ENCODE data around the gene CERS6. TPM values are rescaled to one million over a fixed set of nuclear protein-coding genes. Genes with fewer than 3 reads are reported as not detected.
A peak's percentile ranks its signal among the peaks of the same experiment; 100 is the strongest.

Gene CERS6
- total and polyA plus RNA-seq, 4 donors, result 26.6 to 81.0 (median 41.5) TPM

- Histone ChIP-seq H3K4me3 (ENCODE audit: low read depth, low read length) (no peak overlapping the region), H3K27ac (ENCODE audit: low read depth, low read length) (no peak overlapping the region), H3K36me3 (ENCODE audit: control insufficient read depth, insufficient read depth, low read length) (peaks cover 4% of the 10 kb centered on the region), H3K9me3 (ENCODE audit: control insufficient read depth, insufficient read depth, low read length) (no peaks in the 10 kb centered on the region), H3K27me3 (ENCODE audit: control insufficient read depth, insufficient read depth, low read length) (no peaks in the 10 kb centered on the region), H3K4me1 (ENCODE audit: control insufficient read depth, insufficient read depth, low read length) (peaks cover 7% of the 10 kb centered on the region)
- DNase-seq (ENCODE audit: low read depth in 4 of 6, low spot score in 6 of 6), result no peak
- no CpG with 5 or more reads among the region's 2 CpGs for WGBS (ENCODE audit: insufficient coverage)
These were observed 96.4 kb downstream of the CERS6 start for GRCh38 chr2:168552450-168552856.

DNA sequence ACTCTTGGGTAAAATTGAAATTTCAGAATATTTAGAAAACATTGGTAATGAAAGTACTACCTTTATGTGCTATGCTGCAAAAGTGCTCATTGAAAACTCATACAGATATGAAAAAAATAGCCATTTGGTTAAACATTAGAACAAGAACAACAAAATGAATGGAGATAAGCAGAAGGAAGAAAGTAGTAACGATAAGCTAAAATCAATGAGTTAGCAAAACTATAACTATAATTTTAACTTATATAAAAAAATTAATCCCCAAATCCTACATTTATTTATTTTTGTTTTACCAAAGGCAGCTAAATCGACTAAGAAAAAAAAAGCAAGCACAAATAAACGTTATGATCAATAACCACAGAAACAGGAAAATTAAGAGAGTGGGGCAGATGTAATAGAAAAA lies 99.2 kb downstream of the CERS6 start:
- H3K9me3 ChIP-seq (ENCODE audit: control insufficient read depth, insufficient read depth, low read length), result no peaks in the 10 kb centered on the region
- no CpG with 5 or more reads among the region's 3 CpGs for WGBS (ENCODE audit: insufficient coverage)
- H3K27me3 ChIP-seq (ENCODE audit: control insufficient read depth, insufficient read depth, low read length), result no peaks in the 10 kb centered on the region
- no peak overlapping the region for H3K27ac ChIP-seq (ENCODE audit: low read depth, low read length)
- H3K36me3 ChIP-seq (ENCODE audit: control insufficient read depth, insufficient read depth, low read length), result no peaks in the 10 kb centered on the region
- DNase-seq (ENCODE audit: low read depth in 4 of 6, low spot score in 6 of 6), result no peak
- peaks cover 6% of the 10 kb centered on the region for H3K4me1 ChIP-seq (ENCODE audit: control insufficient read depth, insufficient read depth, low read length)
- no peak overlapping the region for H3K4me3 ChIP-seq (ENCODE audit: low read depth, low read length)

DNA sequence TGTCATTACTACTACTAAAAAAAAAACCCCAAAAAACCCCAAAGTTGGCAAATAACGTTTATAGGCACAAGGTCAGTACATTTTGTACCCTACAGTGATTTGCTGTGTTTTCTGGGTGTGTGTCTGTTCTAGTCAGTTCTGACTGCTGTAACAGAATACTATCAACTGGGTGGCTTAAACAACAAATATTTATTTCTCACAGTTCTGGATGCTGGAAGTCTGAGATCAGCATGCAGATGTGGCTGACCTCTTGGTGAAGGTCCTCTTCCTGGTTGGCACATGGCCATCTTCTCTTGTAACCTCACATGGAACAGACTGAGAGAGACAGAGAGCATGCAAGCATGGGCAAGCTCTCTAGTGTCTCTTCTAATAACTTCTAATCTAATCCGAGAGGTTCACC lies 103.1 kb downstream of the CERS6 start:
- no peak overlapping the region for H3K27ac ChIP-seq (ENCODE audit: low read depth, low read length)
- H3K27me3 ChIP-seq (ENCODE audit: control insufficient read depth, insufficient read depth, low read length), result no peaks in the 10 kb centered on the region
- no peak for DNase-seq (ENCODE audit: low read depth in 4 of 6, low spot score in 6 of 6)
- no peaks in the 10 kb centered on the region for H3K9me3 ChIP-seq (ENCODE audit: control insufficient read depth, insufficient read depth, low read length)
- H3K4me1 ChIP-seq (ENCODE audit: control insufficient read depth, insufficient read depth, low read length), result no peaks in the 10 kb centered on the region
- no peaks in the 10 kb centered on the region for H3K36me3 ChIP-seq (ENCODE audit: control insufficient read depth, insufficient read depth, low read length)
- no peak overlapping the region for H3K4me3 ChIP-seq (ENCODE audit: low read depth, low read length)
- 100% methylated on average over 1 of the region's 2 CpGs for WGBS (ENCODE audit: insufficient coverage)

- no peak overlapping the region for H3K4me3 ChIP-seq (ENCODE audit: low read depth, low read length)
- H3K27ac ChIP-seq (ENCODE audit: low read depth, low read length), result peak overlapping the region; percentile 18
- 37% methylated on average over 6 of the region's 7 CpGs for WGBS (ENCODE audit: insufficient coverage)
- H3K4me1 ChIP-seq (ENCODE audit: control insufficient read depth, insufficient read depth, low read length), result no peaks in the 10 kb centered on the region
- H3K36me3 ChIP-seq (ENCODE audit: control insufficient read depth, insufficient read depth, low read length), result no peaks in the 10 kb centered on the region
- no peaks in the 10 kb centered on the region for H3K9me3 ChIP-seq (ENCODE audit: control insufficient read depth, insufficient read depth, low read length)
- no peaks in the 10 kb centered on the region for H3K27me3 ChIP-seq (ENCODE audit: control insufficient read depth, insufficient read depth, low read length)
- peak in 2 of 6 donors; percentile 51 to 56 for DNase-seq (ENCODE audit: low read depth in 4 of 6, low spot score in 6 of 6)
These were observed 104.9 kb downstream of the CERS6 start for GRCh38 chr2:168560817-168561499.

DNA sequence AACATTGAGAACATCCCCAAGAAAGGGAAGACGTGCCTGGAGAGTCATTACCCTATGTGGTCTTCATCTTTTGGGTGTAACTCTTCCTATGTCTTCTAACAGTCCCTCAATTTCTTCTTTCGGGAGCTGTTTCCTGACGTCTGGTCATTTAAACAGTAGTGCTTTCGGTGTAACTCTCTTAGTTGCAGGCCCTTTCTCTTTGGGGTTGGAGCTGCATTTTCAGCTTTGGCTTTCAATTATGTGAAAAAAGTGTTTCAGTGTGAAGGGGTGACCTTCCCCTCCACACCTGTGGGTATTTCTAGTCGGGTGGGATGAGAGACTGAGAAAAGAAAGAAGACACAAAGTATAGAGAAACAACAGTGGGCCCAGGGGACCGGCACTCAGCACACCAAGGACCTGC lies 105.9 kb downstream of the CERS6 start:
- no peaks in the 10 kb centered on the region for H3K27me3 ChIP-seq (ENCODE audit: control insufficient read depth, insufficient read depth, low read length)

GRCh38 chr2:168562971-168563370 lies 106.9 kb downstream of the CERS6 start:
- no peaks in the 10 kb centered on the region for H3K4me1 ChIP-seq (ENCODE audit: control insufficient read depth, insufficient read depth, low read length)
- WGBS (ENCODE audit: insufficient coverage), result no CpG with 5 or more reads among the region's 1 CpG

More for the DNA sequence above, 105.9 kb downstream of the CERS6 start:
- no CpG with 5 or more reads among the region's 6 CpGs for WGBS (ENCODE audit: insufficient coverage)
- DNase-seq (ENCODE audit: low read depth in 4 of 6, low spot score in 6 of 6), result no peak
- no peak overlapping the region for H3K27ac ChIP-seq (ENCODE audit: low read depth, low read length)
- no peaks in the 10 kb centered on the region for H3K9me3 ChIP-seq (ENCODE audit: control insufficient read depth, insufficient read depth, low read length)
- H3K4me1 ChIP-seq (ENCODE audit: control insufficient read depth, insufficient read depth, low read length), result no peaks in the 10 kb centered on the region
- no peaks in the 10 kb centered on the region for H3K36me3 ChIP-seq (ENCODE audit: control insufficient read depth, insufficient read depth, low read length)
- H3K4me3 ChIP-seq (ENCODE audit: low read depth, low read length), result no peak overlapping the region

DNA sequence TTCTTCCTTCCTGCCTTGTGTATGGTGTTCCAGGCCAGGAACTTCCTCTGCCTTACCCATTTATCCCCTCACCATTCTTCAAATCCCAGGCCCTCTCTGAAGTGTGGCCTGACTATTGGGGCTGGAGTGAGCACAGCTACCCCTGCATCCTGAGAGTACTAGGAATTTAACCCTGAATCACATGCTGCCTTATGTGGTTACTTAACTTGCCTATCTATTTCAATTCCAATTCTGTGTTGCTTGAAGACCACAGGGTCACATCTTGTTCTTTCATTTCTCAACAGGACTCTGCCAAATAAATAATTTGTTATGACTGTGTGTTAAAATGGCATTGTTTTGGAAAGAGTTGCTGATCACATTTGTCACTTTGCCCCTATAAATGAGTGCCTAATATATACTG lies 108.6 kb downstream of the CERS6 start:
- Histone ChIP-seq H3K4me1 (ENCODE audit: control insufficient read depth, insufficient read depth, low read length) (no peaks in the 10 kb centered on the region), H3K27me3 (ENCODE audit: control insufficient read depth, insufficient read depth, low read length) (no peaks in the 10 kb centered on the region), H3K9me3 (ENCODE audit: control insufficient read depth, insufficient read depth, low read length) (no peaks in the 10 kb centered on the region), H3K36me3 (ENCODE audit: control insufficient read depth, insufficient read depth, low read length) (no peaks in the 10 kb centered on the region), H3K27ac (ENCODE audit: low read depth, low read length) (no peak overlapping the region), H3K4me3 (ENCODE audit: low read depth, low read length) (no peak overlapping the region)
- no peak for DNase-seq (ENCODE audit: low read depth in 4 of 6, low spot score in 6 of 6)

More at GRCh38 chr2:168562971-168563370, 106.9 kb downstream of the CERS6 start:
- H3K4me3 ChIP-seq (ENCODE audit: low read depth, low read length), result no peak overlapping the region
- DNase-seq (ENCODE audit: low read depth in 4 of 6, low spot score in 6 of 6), result no peak
- H3K9me3 ChIP-seq (ENCODE audit: control insufficient read depth, insufficient read depth, low read length), result no peaks in the 10 kb centered on the region
- no peaks in the 10 kb centered on the region for H3K27me3 ChIP-seq (ENCODE audit: control insufficient read depth, insufficient read depth, low read length)
- no peaks in the 10 kb centered on the region for H3K36me3 ChIP-seq (ENCODE audit: control insufficient read depth, insufficient read depth, low read length)
- no peak overlapping the region for H3K27ac ChIP-seq (ENCODE audit: low read depth, low read length)

DNA sequence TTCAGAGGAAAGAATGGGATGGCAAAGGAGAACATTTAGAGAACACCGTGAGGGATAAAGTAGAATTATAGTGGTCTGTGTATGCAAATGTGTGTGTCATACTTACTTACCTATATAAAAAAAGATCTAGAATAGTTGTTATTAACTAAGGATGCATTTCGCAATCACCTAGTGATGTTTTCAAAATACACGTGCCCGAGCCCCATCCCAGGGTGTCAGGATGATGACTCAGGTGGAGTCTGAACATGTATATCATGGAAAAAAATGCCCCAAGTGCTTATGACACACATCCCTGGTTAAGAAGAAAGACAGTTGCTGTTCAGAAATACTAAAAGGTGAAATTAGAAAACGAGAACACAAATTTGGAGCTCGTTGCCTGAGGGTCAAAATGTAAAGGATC lies 109.0 kb downstream of the CERS6 start:
- no peaks in the 10 kb centered on the region for H3K4me1 ChIP-seq (ENCODE audit: control insufficient read depth, insufficient read depth, low read length)
- H3K27me3 ChIP-seq (ENCODE audit: control insufficient read depth, insufficient read depth, low read length), result no peaks in the 10 kb centered on the region
- H3K9me3 ChIP-seq (ENCODE audit: control insufficient read depth, insufficient read depth, low read length), result no peaks in the 10 kb centered on the region
- H3K27ac ChIP-seq (ENCODE audit: low read depth, low read length), result no peak overlapping the region
- no peak for DNase-seq (ENCODE audit: low read depth in 4 of 6, low spot score in 6 of 6)
- no CpG with 5 or more reads among the region's 6 CpGs for WGBS (ENCODE audit: insufficient coverage)
- H3K4me3 ChIP-seq (ENCODE audit: low read depth, low read length), result no peak overlapping the region
- H3K36me3 ChIP-seq (ENCODE audit: control insufficient read depth, insufficient read depth, low read length), result no peaks in the 10 kb centered on the region

DNA sequence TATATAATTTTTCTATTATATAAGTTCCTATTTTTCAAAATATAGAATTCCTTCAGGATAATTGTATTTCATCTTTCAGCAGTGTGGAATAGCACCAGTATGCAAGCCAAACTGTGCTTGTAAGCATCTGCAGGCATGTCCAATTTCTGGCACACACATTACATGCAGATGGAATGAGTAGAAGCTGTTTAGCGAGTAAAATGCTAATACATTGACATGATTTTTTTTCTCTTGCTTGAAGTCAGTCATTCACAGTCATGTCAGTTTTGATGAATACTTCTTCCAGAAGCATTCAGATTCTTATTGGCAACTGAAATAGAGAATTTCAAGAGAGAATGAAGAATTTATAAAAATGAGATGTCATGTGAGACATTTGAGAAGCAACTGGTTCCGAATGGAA lies 109.4 kb downstream of the CERS6 start:
- no peak overlapping the region for H3K4me3 ChIP-seq (ENCODE audit: low read depth, low read length)
- H3K4me1 ChIP-seq (ENCODE audit: control insufficient read depth, insufficient read depth, low read length), result no peaks in the 10 kb centered on the region
- DNase-seq (ENCODE audit: low read depth in 4 of 6, low spot score in 6 of 6), result peak in 2 of 6 donors; percentile 60 to 88
- no peak overlapping the region for H3K27ac ChIP-seq (ENCODE audit: low read depth, low read length)
- no CpG with 5 or more reads among the region's 2 CpGs for WGBS (ENCODE audit: insufficient coverage)
- H3K27me3 ChIP-seq (ENCODE audit: control insufficient read depth, insufficient read depth, low read length), result no peaks in the 10 kb centered on the region
- no peaks in the 10 kb centered on the region for H3K9me3 ChIP-seq (ENCODE audit: control insufficient read depth, insufficient read depth, low read length)
- no peaks in the 10 kb centered on the region for H3K36me3 ChIP-seq (ENCODE audit: control insufficient read depth, insufficient read depth, low read length)

GRCh38 chr2:168566974-168567665 lies 111.0 kb downstream of the CERS6 start:
- H3K4me3 ChIP-seq (ENCODE audit: low read depth, low read length), result no peak overlapping the region
- no peak overlapping the region for H3K27ac ChIP-seq (ENCODE audit: low read depth, low read length)
- H3K36me3 ChIP-seq (ENCODE audit: control insufficient read depth, insufficient read depth, low read length), result no peaks in the 10 kb centered on the region
- no peaks in the 10 kb centered on the region for H3K4me1 ChIP-seq (ENCODE audit: control insufficient read depth, insufficient read depth, low read length)
- no peaks in the 10 kb centered on the region for H3K27me3 ChIP-seq (ENCODE audit: control insufficient read depth, insufficient read depth, low read length)
- DNase-seq (ENCODE audit: low read depth in 4 of 6, low spot score in 6 of 6), result peak in 1 of 6 donors; percentile 83
- no peaks in the 10 kb centered on the region for H3K9me3 ChIP-seq (ENCODE audit: control insufficient read depth, insufficient read depth, low read length)

Measured in spinal cord (tissue), 10 donors.